Amygdala (tissue), 56 donors: ENCODE data around the gene RAB6A.
"Not testable (repeated sequence)": the region's sequence is repeated elsewhere in the genome, so short reads cannot be mapped to it uniquely, and the experiment has no call there.

Experiments used
- DNase-seq, 56 donors: peaks; one replicate each; lab custom pipeline; 2025; lab: John Stamatoyannopoulos, UW

RAB6A gene

DNA sequence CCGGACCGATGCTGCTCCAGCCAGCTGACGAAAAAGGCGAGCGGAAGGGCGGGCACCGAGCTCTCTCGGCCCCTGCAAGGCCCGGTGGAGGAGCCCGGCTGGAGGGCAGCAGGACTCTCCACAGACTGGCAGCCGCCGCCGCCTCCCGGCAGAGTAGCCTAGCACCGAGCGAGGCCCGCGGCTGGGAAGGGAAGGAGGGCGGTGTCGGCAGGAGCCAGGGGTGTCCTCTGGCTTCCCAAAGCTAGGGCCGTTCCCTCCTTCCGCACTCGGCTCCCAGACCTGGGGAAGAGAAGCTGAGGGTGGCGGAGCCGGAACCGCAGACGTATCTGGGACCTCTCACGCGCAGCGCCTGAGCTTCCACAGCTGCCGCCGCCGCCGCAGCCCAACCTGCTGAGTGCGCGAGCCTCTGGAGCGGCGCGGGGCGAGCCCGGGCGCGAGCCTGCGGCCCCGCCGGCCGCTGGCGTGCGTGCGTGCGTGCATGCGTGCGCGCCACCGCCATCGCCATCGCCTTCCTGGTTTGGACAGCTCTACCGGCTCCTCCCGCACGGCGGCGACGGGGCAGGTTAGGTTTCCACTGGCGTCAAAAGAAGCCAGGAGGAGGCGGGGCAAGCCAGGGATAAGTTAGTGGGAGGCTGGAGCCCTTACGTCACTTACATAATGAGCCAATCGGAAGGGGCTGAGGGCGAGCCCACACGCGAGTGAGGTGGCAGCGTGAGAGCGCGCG is at the start of gene RAB6A:
Gene RAB6A, minus strand, starts transcription at position 396 of the 724 bp plus-strand sequence. CDS start 439 bp downstream, outside the sequence.
- DNase-seq: peak; percentile 87 to 100 (median 99)

DNA sequence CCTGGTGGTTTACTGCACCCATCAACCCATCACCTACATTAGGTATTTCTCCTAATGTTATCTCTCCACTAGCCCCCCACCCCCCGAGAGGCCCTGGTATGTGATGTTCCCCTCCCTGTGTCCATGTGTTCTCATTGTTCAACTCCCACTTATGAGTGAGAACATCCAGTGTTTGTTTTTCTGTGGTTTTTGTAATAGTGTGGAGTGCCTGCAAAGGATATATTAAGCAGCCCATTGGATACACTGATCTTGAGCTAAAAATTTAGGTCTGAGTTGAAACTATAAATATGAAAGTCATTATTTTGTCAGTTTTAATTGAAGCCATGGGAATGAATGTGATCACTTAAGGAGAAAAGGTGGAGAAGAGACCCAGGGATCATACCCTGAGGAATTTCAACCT is 49.8 kb upstream of the RAB6A start:
- no peak for DNase-seq

DNA sequence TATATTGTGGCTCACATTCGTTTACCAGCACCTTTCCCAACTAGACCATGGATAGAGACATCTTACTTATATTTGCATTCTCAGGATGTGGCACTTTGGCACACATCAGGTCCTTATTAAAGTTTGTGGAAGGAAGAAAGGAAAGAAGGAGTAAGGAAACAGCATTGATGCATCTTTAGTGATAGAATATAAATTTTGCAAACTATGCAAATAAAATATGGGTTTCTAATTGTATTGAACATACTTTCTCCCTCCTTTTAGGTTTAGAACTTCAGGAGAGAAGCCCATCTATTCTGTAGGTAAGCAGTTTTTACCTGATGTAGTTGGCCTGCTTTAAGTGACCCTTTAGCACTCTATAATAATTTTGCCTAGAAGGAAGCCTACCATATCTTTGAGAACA is 47.2 kb upstream of the RAB6A start:
- no peak for DNase-seq

GRCh38 chr11:73804712-73805111 is 43.8 kb upstream of the RAB6A start:
- DNase-seq: no peak

DNA sequence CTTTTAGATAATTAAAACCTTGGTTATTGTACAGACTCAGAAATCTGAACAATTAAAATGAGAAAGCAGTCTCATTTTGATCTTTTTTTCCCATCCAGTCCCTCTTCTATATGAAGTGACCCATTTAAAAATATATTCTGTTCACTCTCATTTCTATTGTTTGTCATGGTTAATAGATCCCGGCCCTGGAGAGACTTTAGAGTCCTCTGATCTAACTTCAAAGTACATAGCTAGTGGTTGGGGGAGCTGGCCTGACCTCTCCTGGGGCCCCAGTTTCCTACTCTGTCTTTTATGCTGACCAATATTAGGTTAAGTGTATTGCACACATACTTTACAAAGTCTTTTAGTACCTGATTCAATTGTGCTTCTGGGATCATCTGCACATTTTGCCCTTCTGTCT is 40.3 kb upstream of the RAB6A start:
- no peak for DNase-seq

- peak in 2 of 56 donors; percentile 2 to 4 for DNase-seq
These were observed 39.5 kb upstream of the RAB6A start for GRCh38 chr11:73800276-73800806.

GRCh38 chr11:73797457-73797856 is 36.6 kb upstream of the RAB6A start:
- peak in 49 of 56 donors; percentile 3 to 82 (median 44) for DNase-seq

DNA sequence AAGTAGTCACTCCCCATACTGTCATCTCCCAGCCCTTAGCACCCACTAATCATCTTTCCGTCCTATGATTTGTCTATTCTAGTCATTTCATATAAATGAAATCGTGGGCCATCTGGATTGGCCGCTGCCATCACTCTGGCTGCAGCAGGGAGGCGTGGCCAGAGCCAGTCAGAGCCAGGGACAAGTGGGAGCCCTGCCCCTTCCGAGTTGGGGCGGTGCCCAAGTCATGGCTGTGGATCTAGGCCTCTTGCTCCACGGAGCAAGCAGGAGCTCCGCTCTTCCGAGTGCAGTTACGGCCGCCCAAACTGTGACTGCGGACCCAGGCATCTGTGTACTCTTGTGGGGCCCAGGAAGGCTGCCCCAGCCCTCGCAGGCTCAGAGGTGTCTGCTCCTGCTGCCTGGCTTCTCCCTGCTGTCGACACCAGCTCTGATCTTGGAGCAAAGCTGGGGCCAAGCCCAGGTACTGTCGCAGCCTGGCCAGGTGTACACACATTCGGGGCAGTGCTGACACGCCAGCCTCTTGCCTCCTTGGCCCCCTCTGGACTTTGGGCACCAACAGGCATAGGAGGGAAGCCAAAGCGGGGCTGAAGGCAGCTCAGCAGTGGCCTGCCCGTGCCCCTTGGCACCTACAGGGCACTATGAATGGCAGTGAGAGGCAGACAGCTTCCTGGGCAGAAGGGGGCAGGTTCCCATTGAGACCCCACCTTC is 35.2 kb upstream of the RAB6A start:
- DNase-seq: peak in 52 of 56 donors; percentile 25 to 90 (median 65)

DNA sequence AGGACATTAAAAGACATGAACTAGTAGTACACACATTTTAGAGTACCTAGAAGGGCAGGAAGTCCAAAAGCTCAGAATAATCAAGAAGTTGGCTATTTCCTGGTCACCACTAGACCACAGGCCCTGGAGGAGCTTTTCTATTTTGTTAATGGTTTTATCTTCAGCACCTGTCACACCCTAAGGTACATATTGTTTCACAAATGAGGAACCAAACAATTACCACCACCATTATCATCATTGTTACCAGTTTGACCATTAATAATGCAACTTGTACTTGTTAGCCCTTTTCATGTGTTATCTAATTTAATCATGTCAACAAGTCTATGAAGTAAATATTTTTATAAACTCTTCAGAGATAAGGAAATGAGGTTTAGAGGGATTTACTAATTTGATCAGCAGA is 31.7 kb upstream of the RAB6A start:
- no peak for DNase-seq

- no peak for DNase-seq
These were observed 28.4 kb upstream of the RAB6A start for GRCh38 chr11:73789279-73789670.

DNA sequence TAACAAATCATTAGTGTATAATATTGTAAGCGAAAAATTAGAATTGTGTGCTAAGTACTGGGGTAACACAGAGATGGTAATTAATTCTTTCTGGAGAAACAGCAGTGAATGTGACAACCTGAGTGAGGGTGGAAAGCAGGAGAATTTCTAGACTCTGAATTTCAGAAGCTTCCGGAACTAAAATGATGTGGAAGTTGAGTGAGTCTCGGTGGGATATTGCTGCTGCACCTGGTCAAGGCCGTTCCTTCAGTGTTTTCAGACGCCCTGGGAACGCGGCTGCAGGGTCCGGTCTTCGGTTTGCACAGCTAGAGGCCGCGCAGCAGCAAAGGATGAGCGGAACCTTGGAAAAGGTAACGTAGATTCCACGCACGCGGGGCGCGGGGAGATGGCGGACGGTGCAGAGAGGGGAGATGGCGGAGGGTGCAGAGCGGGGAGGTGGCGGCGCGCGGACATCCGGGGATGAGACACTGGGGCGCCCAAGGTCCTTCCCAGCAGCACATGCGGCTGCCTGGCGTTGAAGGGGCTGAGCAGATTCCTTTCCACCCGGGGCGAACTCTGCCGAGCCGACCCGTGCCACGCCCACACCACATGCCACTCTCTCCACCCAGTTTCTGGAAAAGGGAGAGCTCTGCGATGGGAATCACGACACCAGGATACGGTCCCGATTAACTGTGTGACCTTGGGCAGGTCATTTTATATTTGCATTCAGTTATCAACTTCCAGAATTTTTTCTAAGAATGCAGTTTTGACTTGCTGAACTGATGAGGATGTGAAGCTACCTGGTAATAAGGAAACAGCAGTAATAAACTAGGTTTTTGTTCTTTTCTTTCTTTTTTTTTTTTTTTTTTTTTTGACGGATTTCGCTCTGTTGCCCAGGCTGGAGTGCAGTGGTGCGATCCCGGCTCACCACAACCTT is 27.0 kb upstream of the RAB6A start, which contains the start of gene MRPL48:
Gene MRPL48, plus strand, starts transcription at position 232 of the 916 bp plus-strand sequence. Its CDS starts 98 bp downstream, at position 330.
- peak in 55 of 56 donors; percentile 33 to 94 (median 80) for DNase-seq

DNA sequence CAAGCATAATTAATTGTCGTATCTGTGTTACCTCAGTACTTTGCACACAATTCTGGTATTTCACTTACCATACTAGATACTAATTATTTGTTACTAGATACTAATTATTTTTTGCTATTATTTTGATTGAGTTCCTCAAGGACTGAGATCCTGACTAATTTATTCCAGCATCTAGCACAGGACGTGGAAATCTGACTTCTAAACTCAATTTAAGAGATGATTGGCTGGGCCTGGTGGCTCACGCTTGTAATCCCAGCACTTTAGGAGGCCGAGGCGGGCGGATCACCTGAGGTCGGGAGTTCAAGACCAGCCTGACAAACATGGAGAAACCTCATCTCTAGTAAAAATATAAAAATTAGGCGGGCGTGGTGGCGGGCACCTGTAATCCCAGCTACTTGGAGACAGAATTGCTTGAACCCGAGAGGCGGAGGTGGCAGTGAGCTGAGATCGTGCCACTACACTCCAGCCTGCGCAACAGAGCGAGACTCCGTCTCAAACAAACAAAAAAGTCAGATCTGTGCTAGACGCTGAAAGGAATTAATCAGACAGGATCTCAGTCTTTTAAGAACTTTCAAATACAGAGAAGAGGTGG is 26.3 kb upstream of the RAB6A start:
- peak in 3 of 56 donors; percentile 8 to 10 (median 8) for DNase-seq

- not testable (repeated sequence) for DNase-seq
These were observed 24.6 kb upstream of the RAB6A start for GRCh38 chr11:73785467-73785866.

GRCh38 chr11:73784734-73785133 is 23.9 kb upstream of the RAB6A start:
- no peak for DNase-seq

DNA sequence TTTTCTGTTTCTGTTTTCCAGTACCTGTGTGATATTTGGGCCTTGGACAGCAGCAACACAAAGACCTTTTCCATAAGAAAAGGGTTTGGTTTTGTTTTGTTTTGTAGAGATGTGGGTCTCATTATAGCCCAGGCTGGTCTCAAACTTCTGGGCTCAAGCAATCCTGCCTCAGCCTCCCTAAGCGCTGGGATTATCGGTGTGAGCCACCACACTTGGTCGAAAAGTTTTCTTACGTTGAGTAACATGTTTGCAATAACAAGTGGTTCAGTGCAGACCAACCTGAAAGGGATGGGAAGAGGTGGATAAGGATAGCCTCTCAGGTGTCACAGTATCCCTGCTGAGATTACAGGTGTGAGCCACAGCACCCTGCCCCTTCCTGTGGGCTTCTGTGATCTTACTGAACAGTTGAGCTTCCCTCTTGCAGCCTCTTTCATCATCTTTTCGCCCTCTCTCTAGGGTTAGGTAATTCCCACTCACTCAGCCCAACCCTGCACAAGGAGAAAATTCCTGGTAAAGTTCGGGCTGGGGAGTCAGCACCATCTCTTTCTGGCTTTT is 23.3 kb upstream of the RAB6A start:
- DNase-seq: no peak

DNA sequence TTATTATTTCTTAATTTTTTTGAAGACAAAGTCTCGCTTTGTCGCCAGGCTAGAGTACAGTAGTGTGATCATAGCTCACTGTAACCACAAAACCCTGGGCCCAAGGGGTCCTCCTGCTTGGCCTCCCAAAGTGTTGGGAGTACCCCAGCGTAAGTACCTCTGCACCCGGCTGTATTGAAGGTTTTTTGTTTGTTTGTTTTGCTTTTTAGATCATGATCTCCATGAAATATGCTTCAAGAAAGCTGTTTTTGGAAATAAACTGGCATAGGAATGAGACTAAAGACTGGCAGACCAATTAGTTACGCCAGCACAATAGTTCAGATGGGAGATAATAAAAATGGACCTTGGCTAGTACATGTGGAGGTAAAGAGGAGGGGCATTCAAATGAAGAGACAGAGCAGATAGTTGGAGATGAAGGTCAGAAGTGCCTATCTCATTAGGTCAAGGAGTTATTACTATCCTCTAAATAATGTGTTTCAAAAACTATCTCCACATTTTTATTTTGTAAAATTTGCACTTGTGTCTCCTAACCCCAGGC is 22.7 kb upstream of the RAB6A start:
- DNase-seq: no peak

DNA sequence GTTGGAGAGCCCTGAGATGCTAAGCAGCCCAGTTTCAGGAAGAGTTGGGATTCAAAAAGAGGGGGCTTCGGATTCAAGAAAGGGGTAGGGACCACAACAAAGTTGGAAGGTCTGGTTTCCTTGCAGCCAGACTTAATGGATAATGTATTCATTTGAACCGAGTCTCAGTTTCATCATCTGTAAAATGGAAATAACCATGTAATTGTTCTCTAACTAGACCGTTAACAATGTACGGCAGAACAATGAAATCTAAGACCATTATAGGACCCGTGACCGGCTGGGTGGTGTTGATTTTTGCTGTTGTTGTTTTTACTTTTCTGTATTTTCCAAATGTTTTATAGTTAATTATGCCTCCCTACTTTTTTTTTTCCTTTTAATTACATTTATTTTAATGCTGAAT is 20.4 kb upstream of the RAB6A start:
- DNase-seq: no peak

DNA sequence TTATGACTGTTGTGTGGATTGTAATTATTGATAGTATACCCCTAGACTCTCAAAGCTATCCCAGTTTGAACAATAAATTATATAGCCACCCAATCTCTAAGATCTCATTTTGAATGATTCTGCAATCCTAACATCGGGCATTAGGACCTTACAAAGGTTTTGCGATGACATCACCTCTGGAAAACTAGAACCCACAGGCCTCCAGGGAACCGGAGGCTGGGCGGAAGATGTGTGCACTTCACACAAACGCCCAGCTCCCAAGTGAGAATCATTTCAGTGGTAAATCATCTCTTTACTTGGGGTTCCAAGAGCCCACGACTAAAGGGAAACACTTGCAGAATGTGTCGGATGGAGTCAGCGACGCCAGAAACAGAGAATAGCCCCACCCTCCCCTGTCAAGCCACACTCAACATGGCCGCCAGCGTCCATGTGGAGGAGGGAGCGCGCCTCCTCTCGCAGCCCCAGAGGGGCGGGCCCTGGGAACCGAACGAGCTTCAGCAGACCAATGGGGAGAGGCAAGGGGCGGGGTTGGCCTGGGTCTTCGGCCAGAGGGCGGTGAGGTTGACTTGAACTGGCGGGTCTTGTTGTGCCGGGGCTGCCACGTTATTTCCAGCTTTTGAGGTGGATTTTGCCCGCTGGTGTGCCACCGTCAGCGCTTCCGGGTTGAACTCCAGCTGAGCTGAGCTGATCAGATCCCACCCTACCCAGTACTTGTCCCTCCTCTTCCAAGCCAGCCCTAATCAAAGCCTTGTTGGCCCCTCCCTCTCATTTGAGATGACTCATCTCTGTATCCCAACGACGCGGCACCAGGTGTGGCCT is 18.4 kb upstream of the RAB6A start:
- DNase-seq: peak; percentile 63 to 99 (median 98)

DNA sequence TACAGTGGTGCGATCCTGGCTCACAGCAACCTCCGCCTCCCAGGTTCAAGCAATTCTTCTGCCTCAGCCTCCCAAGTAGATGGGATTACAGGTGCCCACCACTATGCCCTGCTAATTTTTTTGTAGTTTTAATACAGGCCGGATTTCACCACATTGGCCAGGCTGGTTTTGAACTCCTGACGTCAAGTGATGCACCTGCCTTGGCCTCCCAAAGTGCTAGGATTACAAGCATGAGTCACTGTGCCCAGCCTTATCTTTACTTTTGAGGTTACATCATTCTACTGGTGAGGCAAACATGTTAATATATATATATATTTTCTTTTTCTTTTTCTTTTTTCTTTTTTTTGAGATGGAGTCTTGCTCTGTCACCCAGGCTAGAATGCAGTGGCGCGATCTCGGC is 9.9 kb upstream of the RAB6A start:
- not testable (repeated sequence) for DNase-seq
